ENCODE measurements around the gene TMPRSS3.

GRCh38 chr21:42343963-42344510, 51.8 kb downstream of the TMPRSS3 start:
- TF ChIP-seq, protein P1, sequence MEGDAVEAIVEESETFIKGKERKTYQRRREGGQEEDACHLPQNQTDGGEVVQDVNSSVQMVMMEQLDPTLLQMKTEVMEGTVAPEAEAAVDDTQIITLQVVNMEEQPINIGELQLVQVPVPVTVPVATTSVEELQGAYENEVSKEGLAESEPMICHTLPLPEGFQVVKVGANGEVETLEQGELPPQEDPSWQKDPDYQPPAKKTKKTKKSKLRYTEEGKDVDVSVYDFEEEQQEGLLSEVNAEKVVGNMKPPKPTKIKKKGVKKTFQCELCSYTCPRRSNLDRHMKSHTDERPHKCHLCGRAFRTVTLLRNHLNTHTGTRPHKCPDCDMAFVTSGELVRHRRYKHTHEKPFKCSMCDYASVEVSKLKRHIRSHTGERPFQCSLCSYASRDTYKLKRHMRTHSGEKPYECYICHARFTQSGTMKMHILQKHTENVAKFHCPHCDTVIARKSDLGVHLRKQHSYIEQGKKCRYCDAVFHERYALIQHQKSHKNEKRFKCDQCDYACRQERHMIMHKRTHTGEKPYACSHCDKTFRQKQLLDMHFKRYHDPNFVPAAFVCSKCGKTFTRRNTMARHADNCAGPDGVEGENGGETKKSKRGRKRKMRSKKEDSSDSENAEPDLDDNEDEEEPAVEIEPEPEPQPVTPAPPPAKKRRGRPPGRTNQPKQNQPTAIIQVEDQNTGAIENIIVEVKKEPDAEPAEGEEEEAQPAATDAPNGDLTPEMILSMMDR (IDR thresholded peaks at IDR 0.05), result no peak
- no peak for TF ChIP-seq EZH2 (IDR thresholded peaks at IDR 0.05)

All from neural progenitor cell (in vitro differentiated cells).